Astrocyte (in vitro differentiated cells and primary cell): ENCODE results near the gene EXOSC2.

Experiments
- CTCF ChIP-seq: IDR thresholded peaks from 2 replicates; pipeline ENCODE4 v1.5.1; 2011; ENCODE audit warnings: low read depth, mild to moderate bottlenecking, inconsistent platforms, low read length, moderate library complexity; ENCODE audit not compliant: insufficient read depth
- EZH2 ChIP-seq: IDR thresholded peaks from 2 replicates; pipeline ENCODE4 v1.6.1; 2012; ENCODE audit warnings: mild to moderate bottlenecking, low read length, inconsistent platforms; ENCODE audit not compliant: insufficient read depth

GRCh38 chr9:130663258-130663976, 30.2 kb upstream of the EXOSC2 start:
- TF ChIP-seq EZH2 (peak; percentile 98), CTCF (no peak)
